ENCODE measurements around the gene LGI1. TPM values are rescaled to one million over a fixed set of nuclear protein-coding genes. Genes with fewer than 3 reads are reported as not detected.

Gene LGI1
- total and polyA plus RNA-seq, 5 donors, result 0.21 to 0.68 (median 0.51) TPM; not detected in 1

GRCh38 chr10:93741367-93741766 lies 16.4 kb upstream of the LGI1 start:
- 70% methylated on average over 3 of the region's 3 CpGs for WGBS
- DNase-seq (no peak), ATAC-seq (no peak)
- H3K4me1 ChIP-seq (ENCODE audit: control insufficient read depth, insufficient read depth, low read length), result no peaks in the 10 kb centered on the region
- H3K27ac ChIP-seq (ENCODE audit: low read length), result no peak overlapping the region
- intact Hi-C loops (cut with DNase I), result no loop called here
- no peaks in the 10 kb centered on the region for H3K9me3 ChIP-seq (ENCODE audit: control insufficient read depth, low read length)
- no peaks in the 10 kb centered on the region for H3K27me3 ChIP-seq (ENCODE audit: control insufficient read depth, insufficient read depth)
- no peak overlapping the region for H3K4me3 ChIP-seq (ENCODE audit: low read length)

GRCh38 chr10:93742633-93743349 lies 14.9 kb upstream of the LGI1 start:
- intact Hi-C loops (cut with DNase I), result no loop called here
- WGBS, result 55% methylated on average over 8 of the region's 8 CpGs
- Histone ChIP-seq H3K27ac (ENCODE audit: low read length) (no peak overlapping the region), H3K4me1 (ENCODE audit: control insufficient read depth, insufficient read depth, low read length) (no peaks in the 10 kb centered on the region), H3K9me3 (ENCODE audit: control insufficient read depth, low read length) (no peaks in the 10 kb centered on the region), H3K27me3 (ENCODE audit: control insufficient read depth, insufficient read depth) (no peaks in the 10 kb centered on the region), H3K4me3 (ENCODE audit: low read length) (no peak overlapping the region)
- no peak for DNase-seq
- no peak for ATAC-seq

- ATAC-seq, result peak in 1 of 2 donors; percentile 53
- intact Hi-C loops (cut with DNase I), result no loop called here
Observed at GRCh38 chr10:93745408-93746065, 12.2 kb upstream of the LGI1 start.

GRCh38 chr10:93746844-93747284 lies 10.9 kb upstream of the LGI1 start:
- DNase-seq (no peak), ATAC-seq (peak; percentile 76 to 77)
- H3K4me3 ChIP-seq (ENCODE audit: low read length), result no peak overlapping the region
- H3K9me3 ChIP-seq (ENCODE audit: control insufficient read depth, low read length), result no peaks in the 10 kb centered on the region
- WGBS, result 25% methylated on average over 4 of the region's 4 CpGs
- H3K4me1 ChIP-seq (ENCODE audit: control insufficient read depth, insufficient read depth, low read length), result peaks cover under 1% of the 10 kb centered on the region
- intact Hi-C loops (cut with DNase I), result no loop called here
- no peaks in the 10 kb centered on the region for H3K27me3 ChIP-seq (ENCODE audit: control insufficient read depth, insufficient read depth)
- H3K27ac ChIP-seq (ENCODE audit: low read length), result peak overlapping the region; percentile 12

More at GRCh38 chr10:93745408-93746065, 12.2 kb upstream of the LGI1 start:
- H3K27me3 ChIP-seq (ENCODE audit: control insufficient read depth, insufficient read depth), result no peaks in the 10 kb centered on the region
- H3K27ac ChIP-seq (ENCODE audit: low read length), result no peak overlapping the region
- no peak overlapping the region for H3K4me3 ChIP-seq (ENCODE audit: low read length)
- no peaks in the 10 kb centered on the region for H3K9me3 ChIP-seq (ENCODE audit: control insufficient read depth, low read length)
- WGBS, result 44% methylated on average over 9 of the region's 9 CpGs
- no peaks in the 10 kb centered on the region for H3K4me1 ChIP-seq (ENCODE audit: control insufficient read depth, insufficient read depth, low read length)
- DNase-seq, result peak in 1 of 3 donors; percentile 35

GRCh38 chr10:93749218-93749799 lies 8.4 kb upstream of the LGI1 start:
- no peak overlapping the region for H3K4me3 ChIP-seq (ENCODE audit: low read length)
- H3K27me3 ChIP-seq (ENCODE audit: control insufficient read depth, insufficient read depth), result no peaks in the 10 kb centered on the region
- WGBS, result 27% methylated on average over 5 of the region's 5 CpGs
- intact Hi-C loops (cut with DNase I), result no loop called here
- peak in 1 of 3 donors; percentile 40 for DNase-seq
- ATAC-seq, result peak; percentile 46 to 80
- no peaks in the 10 kb centered on the region for H3K9me3 ChIP-seq (ENCODE audit: control insufficient read depth, low read length)
- H3K27ac ChIP-seq (ENCODE audit: low read length), result peak overlapping the region; percentile 24
- H3K4me1 ChIP-seq (ENCODE audit: control insufficient read depth, insufficient read depth, low read length), result peaks cover 7% of the 10 kb centered on the region

- Histone ChIP-seq H3K4me3 (ENCODE audit: low read length) (no peak overlapping the region), H3K27me3 (ENCODE audit: control insufficient read depth, insufficient read depth) (no peaks in the 10 kb centered on the region), H3K9me3 (ENCODE audit: control insufficient read depth, low read length) (no peaks in the 10 kb centered on the region), H3K27ac (ENCODE audit: low read length) (no peak overlapping the region), H3K4me1 (ENCODE audit: control insufficient read depth, insufficient read depth, low read length) (peaks cover 7% of the 10 kb centered on the region)
- ATAC-seq, result no peak
- intact Hi-C loops (cut with DNase I), result no loop called here
- DNase-seq, result no peak
- WGBS, result 47% methylated on average over 7 of the region's 7 CpGs
Observed at GRCh38 chr10:93751124-93751523, 6.6 kb upstream of the LGI1 start.

- ATAC-seq (peak; percentile 58 to 74), DNase-seq (no peak)
- intact Hi-C loops (cut with DNase I), result no loop called here
- 4% methylated on average over 5 of the region's 5 CpGs for WGBS
- Histone ChIP-seq H3K27ac (ENCODE audit: low read length) (no peak overlapping the region), H3K4me3 (ENCODE audit: low read length) (peak overlapping the region; percentile 12), H3K4me1 (ENCODE audit: control insufficient read depth, insufficient read depth, low read length) (peaks cover 7% of the 10 kb centered on the region), H3K9me3 (ENCODE audit: control insufficient read depth, low read length) (no peaks in the 10 kb centered on the region), H3K27me3 (ENCODE audit: control insufficient read depth, insufficient read depth) (no peaks in the 10 kb centered on the region)
Observed at GRCh38 chr10:93751832-93752231, 5.9 kb upstream of the LGI1 start.

- peaks cover 7% of the 10 kb centered on the region for H3K4me1 ChIP-seq (ENCODE audit: control insufficient read depth, insufficient read depth, low read length)
- DNase-seq (no peak), ATAC-seq (no peak)
- intact Hi-C loops (cut with DNase I), result no loop called here
- no peak overlapping the region for H3K4me3 ChIP-seq (ENCODE audit: low read length)
- no peak overlapping the region for H3K27ac ChIP-seq (ENCODE audit: low read length)
- H3K9me3 ChIP-seq (ENCODE audit: control insufficient read depth, low read length), result no peaks in the 10 kb centered on the region
- no peaks in the 10 kb centered on the region for H3K27me3 ChIP-seq (ENCODE audit: control insufficient read depth, insufficient read depth)
Observed at GRCh38 chr10:93752761-93753160, 5.0 kb upstream of the LGI1 start.

- intact Hi-C loops (cut with DNase I), result no loop called here
- Histone ChIP-seq H3K4me3 (ENCODE audit: low read length) (no peak overlapping the region), H3K27ac (ENCODE audit: low read length) (peak overlapping the region; percentile 17), H3K4me1 (ENCODE audit: control insufficient read depth, insufficient read depth, low read length) (peaks cover 7% of the 10 kb centered on the region), H3K9me3 (ENCODE audit: control insufficient read depth, low read length) (no peaks in the 10 kb centered on the region), H3K27me3 (ENCODE audit: control insufficient read depth, insufficient read depth) (no peaks in the 10 kb centered on the region)
- WGBS, result 40% methylated on average over 3 of the region's 3 CpGs
- no peak for DNase-seq
- ATAC-seq, result no peak
Observed at GRCh38 chr10:93753621-93754250, 4.0 kb upstream of the LGI1 start.

GRCh38 chr10:93754761-93755160 lies 3.0 kb upstream of the LGI1 start:
- ATAC-seq, result no peak
- Histone ChIP-seq H3K27me3 (ENCODE audit: control insufficient read depth, insufficient read depth) (no peaks in the 10 kb centered on the region), H3K9me3 (ENCODE audit: control insufficient read depth, low read length) (no peaks in the 10 kb centered on the region), H3K4me1 (ENCODE audit: control insufficient read depth, insufficient read depth, low read length) (peaks cover 7% of the 10 kb centered on the region), H3K27ac (ENCODE audit: low read length) (no peak overlapping the region), H3K4me3 (ENCODE audit: low read length) (no peak overlapping the region)
- intact Hi-C loops (cut with DNase I), result no loop called here
- no peak for DNase-seq
- 69% methylated on average over 3 of the region's 3 CpGs for WGBS
